Measurements from ENCODE around the gene ARHGAP6. TPM values are rescaled to one million over a fixed set of nuclear protein-coding genes. Genes with fewer than 3 reads are reported as not detected.

The ARHGAP6 gene
- total and polyA plus RNA-seq, 2 experiments from 2014 or later: 0.26 to 0.59 TPM

DNA sequence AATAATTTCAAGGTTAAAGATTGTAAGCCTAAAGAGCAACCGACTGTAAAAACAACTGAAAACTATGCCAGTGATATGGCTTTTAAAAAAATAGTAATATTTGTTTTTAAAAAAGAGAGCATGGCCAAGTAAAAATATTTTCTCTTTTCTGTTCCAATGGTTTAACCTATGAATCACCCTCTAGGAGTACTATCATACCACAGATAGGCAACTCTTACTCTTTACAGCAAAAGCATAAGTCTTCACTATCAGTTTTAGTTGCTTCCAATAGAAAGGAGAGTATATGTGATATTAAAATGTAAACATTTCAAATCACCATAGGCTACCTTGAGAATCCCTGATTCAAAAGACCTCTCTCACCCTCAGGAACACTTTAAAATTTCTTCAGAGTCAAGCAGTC is 269.9 kb downstream of the ARHGAP6 start (continued):
- TF ChIP-seq, protein P1, sequence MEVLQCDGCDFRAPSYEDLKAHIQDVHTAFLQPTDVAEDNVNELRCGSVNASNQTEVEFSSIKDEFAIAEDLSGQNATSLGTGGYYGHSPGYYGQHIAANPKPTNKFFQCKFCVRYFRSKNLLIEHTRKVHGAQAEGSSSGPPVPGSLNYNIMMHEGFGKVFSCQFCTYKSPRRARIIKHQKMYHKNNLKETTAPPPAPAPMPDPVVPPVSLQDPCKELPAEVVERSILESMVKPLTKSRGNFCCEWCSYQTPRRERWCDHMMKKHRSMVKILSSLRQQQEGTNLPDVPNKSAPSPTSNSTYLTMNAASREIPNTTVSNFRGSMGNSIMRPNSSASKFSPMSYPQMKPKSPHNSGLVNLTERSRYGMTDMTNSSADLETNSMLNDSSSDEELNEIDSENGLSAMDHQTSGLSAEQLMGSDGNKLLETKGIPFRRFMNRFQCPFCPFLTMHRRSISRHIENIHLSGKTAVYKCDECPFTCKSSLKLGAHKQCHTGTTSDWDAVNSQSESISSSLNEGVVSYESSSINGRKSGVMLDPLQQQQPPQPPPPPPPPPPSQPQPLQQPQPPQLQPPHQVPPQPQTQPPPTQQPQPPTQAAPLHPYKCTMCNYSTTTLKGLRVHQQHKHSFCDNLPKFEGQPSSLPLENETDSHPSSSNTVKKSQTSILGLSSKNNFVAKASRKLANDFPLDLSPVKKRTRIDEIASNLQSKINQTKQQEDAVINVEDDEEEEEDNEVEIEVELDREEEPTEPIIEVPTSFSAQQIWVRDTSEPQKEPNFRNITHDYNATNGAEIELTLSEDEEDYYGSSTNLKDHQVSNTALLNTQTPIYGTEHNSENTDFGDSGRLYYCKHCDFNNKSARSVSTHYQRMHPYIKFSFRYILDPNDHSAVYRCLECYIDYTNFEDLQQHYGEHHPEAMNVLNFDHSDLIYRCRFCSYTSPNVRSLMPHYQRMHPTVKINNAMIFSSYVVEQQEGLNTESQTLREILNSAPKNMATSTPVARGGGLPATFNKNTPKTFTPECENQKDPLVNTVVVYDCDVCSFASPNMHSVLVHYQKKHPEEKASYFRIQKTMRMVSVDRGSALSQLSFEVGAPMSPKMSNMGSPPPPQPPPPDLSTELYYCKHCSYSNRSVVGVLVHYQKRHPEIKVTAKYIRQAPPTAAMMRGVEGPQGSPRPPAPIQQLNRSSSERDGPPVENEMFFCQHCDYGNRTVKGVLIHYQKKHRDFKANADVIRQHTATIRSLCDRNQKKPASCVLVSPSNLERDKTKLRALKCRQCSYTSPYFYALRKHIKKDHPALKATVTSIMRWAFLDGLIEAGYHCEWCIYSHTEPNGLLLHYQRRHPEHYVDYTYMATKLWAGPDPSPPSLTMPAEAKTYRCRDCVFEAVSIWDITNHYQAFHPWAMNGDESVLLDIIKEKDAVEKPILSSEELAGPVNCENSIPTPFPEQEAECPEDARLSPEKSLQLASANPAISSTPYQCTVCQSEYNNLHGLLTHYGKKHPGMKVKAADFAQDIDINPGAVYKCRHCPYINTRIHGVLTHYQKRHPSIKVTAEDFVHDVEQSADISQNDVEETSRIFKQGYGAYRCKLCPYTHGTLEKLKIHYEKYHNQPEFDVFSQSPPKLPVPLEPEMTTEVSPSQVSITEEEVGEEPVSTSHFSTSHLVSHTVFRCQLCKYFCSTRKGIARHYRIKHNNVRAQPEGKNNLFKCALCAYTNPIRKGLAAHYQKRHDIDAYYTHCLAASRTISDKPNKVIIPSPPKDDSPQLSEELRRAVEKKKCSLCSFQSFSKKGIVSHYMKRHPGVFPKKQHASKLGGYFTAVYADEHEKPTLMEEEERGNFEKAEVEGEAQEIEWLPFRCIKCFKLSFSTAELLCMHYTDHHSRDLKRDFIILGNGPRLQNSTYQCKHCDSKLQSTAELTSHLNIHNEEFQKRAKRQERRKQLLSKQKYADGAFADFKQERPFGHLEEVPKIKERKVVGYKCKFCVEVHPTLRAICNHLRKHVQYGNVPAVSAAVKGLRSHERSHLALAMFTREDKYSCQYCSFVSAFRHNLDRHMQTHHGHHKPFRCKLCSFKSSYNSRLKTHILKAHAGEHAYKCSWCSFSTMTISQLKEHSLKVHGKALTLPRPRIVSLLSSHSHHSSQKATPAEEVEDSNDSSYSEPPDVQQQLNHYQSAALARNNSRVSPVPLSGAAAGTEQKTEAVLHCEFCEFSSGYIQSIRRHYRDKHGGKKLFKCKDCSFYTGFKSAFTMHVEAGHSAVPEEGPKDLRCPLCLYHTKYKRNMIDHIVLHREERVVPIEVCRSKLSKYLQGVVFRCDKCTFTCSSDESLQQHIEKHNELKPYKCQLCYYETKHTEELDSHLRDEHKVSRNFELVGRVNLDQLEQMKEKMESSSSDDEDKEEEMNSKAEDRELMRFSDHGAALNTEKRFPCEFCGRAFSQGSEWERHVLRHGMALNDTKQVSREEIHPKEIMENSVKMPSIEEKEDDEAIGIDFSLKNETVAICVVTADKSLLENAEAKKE (CRISPR knock-in tag; IDR thresholded peaks at IDR 0.05): no peak
- no peak for TF ChIP-seq JUNB (IDR thresholded peaks at IDR 0.05; ENCODE audit: unreplicated experiment)
- no peak for TF ChIP-seq ZNF114 (CRISPR knock-in tag; IDR thresholded peaks at IDR 0.05)
- no peak for TF ChIP-seq NANOG (IDR thresholded peaks at IDR 0.05; ENCODE audit: borderline replicate concordance)
- TF ChIP-seq ZNF331 (CRISPR knock-in tag; IDR thresholded peaks at IDR 0.05; ENCODE audit: low read depth): no peak
- TF ChIP-seq EZH2phosphoT487 (IDR thresholded peaks at IDR 0.05; ENCODE audit: unreplicated experiment): no peak
- no peak for TF ChIP-seq STAT1 (IDR thresholded peaks at IDR 0.05; ENCODE audit: unreplicated experiment)
- TF ChIP-seq EZH2 (IDR thresholded peaks at IDR 0.05; ENCODE audit: low read depth, unreplicated experiment): no peak

DNA sequence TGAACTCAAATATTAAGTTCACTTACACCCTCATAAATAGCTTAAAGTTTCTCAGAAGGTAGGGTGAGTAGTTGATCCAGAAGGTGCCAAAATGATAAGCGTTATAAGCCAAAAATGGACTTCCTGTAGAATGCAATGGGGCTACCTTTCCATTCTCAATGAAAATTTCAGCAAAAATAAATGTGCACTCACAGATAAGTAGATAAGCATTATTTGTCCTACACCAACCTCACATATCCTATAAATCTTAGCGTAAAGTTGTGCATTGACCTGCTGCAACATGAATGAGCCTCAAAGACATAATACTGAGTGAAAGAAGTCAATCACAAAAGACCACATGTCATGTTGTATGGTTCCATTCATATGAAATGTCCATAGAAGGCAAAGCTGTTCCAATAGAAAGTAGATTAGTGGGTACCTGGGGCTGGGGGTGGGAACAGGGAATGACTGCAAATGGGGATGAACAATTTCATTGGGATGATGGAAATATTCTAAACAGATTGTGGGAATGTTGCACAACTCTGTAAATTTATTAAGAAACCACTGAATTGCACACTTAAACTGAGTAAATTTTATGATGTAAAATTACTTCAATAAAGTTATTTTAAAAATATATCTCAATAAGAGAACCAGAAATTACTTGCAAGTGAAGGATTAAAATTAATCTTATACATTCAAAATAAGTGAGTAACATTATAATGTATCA is 271.6 kb downstream of the ARHGAP6 start:
- no peak for ATAC-seq
- Mint-ChIP-seq H3K27me3 (ENCODE audit: insufficient read depth, low read depth, poor library complexity) (no peaks in the 10 kb centered on the region), H3K9me3 (no peaks in the 10 kb centered on the region), H3K4me1 (no peaks in the 10 kb centered on the region), H3K4me3 (no peak overlapping the region), H3K36me3 (ENCODE audit: low read depth) (no peaks in the 10 kb centered on the region), H3K27ac (no peak overlapping the region)
- no peak overlapping the region for H3K4me3 ChIP-seq
- H3K27me3 ChIP-seq (ENCODE audit: insufficient read depth): no peaks in the 10 kb centered on the region
- no peaks in the 10 kb centered on the region for H3F3A ChIP-seq (replicated peaks; ENCODE audit: low read depth)
- no peaks in the 10 kb centered on the region for H3K79me2 ChIP-seq (replicated peaks; ENCODE audit: insufficient read depth)
- H3K36me3 ChIP-seq (ENCODE audit: insufficient read depth): no peaks in the 10 kb centered on the region
- no peak for DNase-seq (ENCODE audit: low spot score)
- no peak overlapping the region for H2AFZ ChIP-seq
- no peak overlapping the region for H3K27ac ChIP-seq (ENCODE audit: low read depth)
- H3K4me2 ChIP-seq: no peak overlapping the region
- no peaks in the 10 kb centered on the region for H3K4me1 ChIP-seq (ENCODE audit: insufficient read depth)
- H3K9me2 ChIP-seq (ENCODE audit: insufficient read depth): no peaks in the 10 kb centered on the region
- H4K20me1 ChIP-seq (replicated peaks; ENCODE audit: insufficient read depth): no peaks in the 10 kb centered on the region
- TF ChIP-seq, protein P1 (CRISPR knock-in tag; IDR thresholded peaks at IDR 0.05): no peak
- TF ChIP-seq ZNF114 (CRISPR knock-in tag; IDR thresholded peaks at IDR 0.05): no peak
- TF ChIP-seq NANOG (IDR thresholded peaks at IDR 0.05; ENCODE audit: borderline replicate concordance): no peak
